Measurements from ENCODE around the gene CLCN7. TPM values are rescaled to one million over a fixed set of nuclear protein-coding genes. Genes with fewer than 3 reads are reported as not detected.

CLCN7 gene
- total and polyA plus RNA-seq, 2 of the 8 experiments (the other 6 are each of a cell fraction or from before 2014, with no cell fraction given), result 38.6 to 81.5 TPM

DNA sequence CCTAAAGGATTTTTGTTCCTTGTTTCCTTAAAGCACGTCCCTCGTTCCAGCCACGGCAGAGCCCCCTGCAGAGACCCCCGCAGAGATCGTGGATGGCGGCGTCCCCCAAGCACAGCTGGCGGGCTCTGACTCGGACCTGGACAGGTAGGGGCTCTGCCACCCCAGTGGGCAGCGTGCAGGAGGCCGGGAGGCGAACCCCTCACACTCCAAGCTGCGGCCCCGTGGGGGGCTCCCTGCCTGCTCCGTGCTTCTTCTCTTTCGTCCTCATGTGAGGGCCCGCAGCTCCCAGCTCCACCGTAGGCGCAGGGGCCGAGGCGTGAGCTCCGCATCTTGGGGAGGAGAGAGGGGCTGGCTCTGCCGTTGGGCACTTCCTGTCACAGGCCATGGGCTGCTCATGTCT is 26.8 kb upstream of the CLCN7 start:
- Histone ChIP-seq H3K4me3 (ENCODE audit: extremely low read depth in 1 of 4, insufficient read depth in 2 of 4, low read depth in 3 of 4, low read length in 4 of 4) (no peak overlapping the region), H2BK15ac (ENCODE audit: low read length) (no peak overlapping the region), H3K36me3 (ENCODE audit: control insufficient read depth in 2 of 4, insufficient read depth in 4 of 4, low read length in 3 of 4) (peaks cover 18 to 65% (median 32%) of the 10 kb centered on the region in 4 experiments), H3K14ac (ENCODE audit: insufficient read length) (no peak overlapping the region), H2AK5ac (ENCODE audit: low read depth, low read length) (no peak overlapping the region), H3K23me2 (ENCODE audit: low read depth, low read length) (no peaks in the 10 kb centered on the region), H4K91ac (replicated peaks; ENCODE audit: insufficient read length, low read length) (no peak overlapping the region), H3K9me3 (ENCODE audit: insufficient read depth in 2 of 2, low read depth in 1 of 2, low read length in 1 of 2) (no peaks in the 10 kb centered on the region), H3K4me1 (replicated peaks in 1 of 4; ENCODE audit: control insufficient read depth in 3 of 4, insufficient read depth in 4 of 4, low read length in 3 of 4) (no peaks in the 10 kb centered on the region), H3K4ac (replicated peaks; ENCODE audit: insufficient read length, low read depth, low read length) (no peak overlapping the region), H2BK20ac (ENCODE audit: low read length) (no peak overlapping the region), H4K5ac (ENCODE audit: insufficient read length, low read depth, low read length) (no peak overlapping the region), H3K23ac (ENCODE audit: insufficient read length) (no peak overlapping the region), H4K8ac (ENCODE audit: extremely low read depth, insufficient read depth, low read length) (no peak overlapping the region), H3K27ac (ENCODE audit: low read depth, low read length) (no peak overlapping the region), H4K20me1 (replicated peaks in 1 of 2; ENCODE audit: control insufficient read depth in 1 of 2, insufficient read depth in 2 of 2, low read length in 2 of 2) (peaks cover 2 to 6% of the 10 kb centered on the region in 2 experiments), H2BK120ac (replicated peaks; ENCODE audit: low read depth, low read length) (no peak overlapping the region), H3K9ac (replicated peaks in 1 of 4; ENCODE audit: extremely low read depth in 1 of 4, low read depth in 3 of 4, low read length in 3 of 4) (no peak overlapping the region), H3K4me2 (ENCODE audit: insufficient read depth in 1 of 2, low read depth in 2 of 2, low read length in 2 of 2) (no peak overlapping the region), H2BK12ac (ENCODE audit: low read depth, low read length) (no peak overlapping the region), H2AFZ (ENCODE audit: low read length) (no peak overlapping the region), H3K27me3 (replicated peaks in 1 of 4; ENCODE audit: control insufficient read depth in 3 of 4, extremely low read depth in 1 of 4, insufficient read depth in 3 of 4, low read length in 3 of 4) (no peaks in the 10 kb centered on the region), H3K56ac (replicated peaks; ENCODE audit: insufficient read length, low read depth, low read length) (no peak overlapping the region), H3K79me2 (ENCODE audit: control insufficient read depth in 1 of 2, insufficient read depth in 2 of 2, low read length in 2 of 2) (no peaks in the 10 kb centered on the region; a peak in 1 of 4 replicates), H3K79me1 (ENCODE audit: low read depth, low read length) (no peaks in the 10 kb centered on the region; the same call in 1 of the 2 replicates), H2BK5ac (ENCODE audit: low read depth, low read length) (no peak overlapping the region), H3K18ac (ENCODE audit: extremely low read depth, low read length) (no peak overlapping the region)
- TF ChIP-seq, protein P1, sequence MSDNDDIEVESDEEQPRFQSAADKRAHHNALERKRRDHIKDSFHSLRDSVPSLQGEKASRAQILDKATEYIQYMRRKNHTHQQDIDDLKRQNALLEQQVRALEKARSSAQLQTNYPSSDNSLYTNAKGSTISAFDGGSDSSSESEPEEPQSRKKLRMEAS (IDR thresholded peaks at IDR 0.05), result no peak
- FAIRE-seq (no peak), DNase-seq (ENCODE audit: low read depth in 1 of 2, low spot score in 2 of 2) (no peak)
- ChIA-PET POLR2A (ENCODE audit: partially characterized antibody) (interaction anchor here (0.5 to 16.8 kb wide), 4 partner anchors 9 to 795 kb away, joined by 3 to 175 read pairs (median 6); partner anchors contain the start of gene TELO2), CTCF (ENCODE audit: partially characterized antibody) (interaction anchor here (0.7 to 1.8 kb wide), 2 partner anchors 9 to 68 kb away, joined by 3 to 6 read pairs; no protein-coding TSS in a partner anchor)
- WGBS, 2 experiments (ENCODE audit: extremely low coverage in 1 of 2, insufficient coverage in 1 of 2, insufficient read length in 1 of 2, insufficient replicate concordance in 2 of 2, low coverage in 1 of 2, low lambda C conversion rate in 2 of 2, missing lambda C conversion rate in 1 of 2), result 99% methylated on average over 12 of the region's 23 CpGs; no CpG with 5 or more reads in 1 of the 2 experiments
